Esophagus (tissue), 2 donors: ENCODE results near the gene LEFTY2. TPM values are rescaled to one million over a fixed set of nuclear protein-coding genes. Genes with fewer than 3 reads are reported as not detected.

Source experiments
- H3K27ac ChIP-seq, 2 donors: one replicate each; pipeline ENCODE4 v1.5.1; 2013; ENCODE audit warnings: low read depth in 2 of 2, mild to moderate bottlenecking in 2 of 2, inconsistent platforms in 1 of 2, low read length in 1 of 2, moderate library complexity in 1 of 2
- H3K27me3 ChIP-seq, 2 donors: one replicate each; pipeline ENCODE4 v1.6.1; 2013; ENCODE audit warnings: low read length in 2 of 2, control low read depth in 1 of 2, mild to moderate bottlenecking in 1 of 2; ENCODE audit not compliant: insufficient read depth in 2 of 2, control insufficient read depth in 1 of 2
- H3K36me3 ChIP-seq, 2 donors: one replicate each; pipeline ENCODE4 v1.6.1; 2013; ENCODE audit warnings: low read length in 1 of 2; ENCODE audit not compliant: control insufficient read depth in 2 of 2, insufficient read depth in 2 of 2
- H3K4me1 ChIP-seq, 2 donors: one replicate each; pipeline ENCODE4 v1.6.1; 2013; ENCODE audit warnings: low read length in 1 of 2; ENCODE audit not compliant: control insufficient read depth in 2 of 2, insufficient read depth in 2 of 2
- H3K4me3 ChIP-seq, 2 donors: one replicate each; pipeline ENCODE4 v1.5.1; 2013; ENCODE audit warnings: low read length in 2 of 2, mild to moderate bottlenecking in 2 of 2, low read depth in 1 of 2, moderate library complexity in 1 of 2
- H3K9me3 ChIP-seq, 2 donors: one replicate each; pipeline ENCODE4 v1.6.1; 2013; ENCODE audit warnings: mild to moderate bottlenecking in 2 of 2, low read depth in 1 of 2, low read length in 1 of 2, moderate library complexity in 1 of 2; ENCODE audit not compliant: control insufficient read depth in 2 of 2, insufficient read depth in 1 of 2
- WGBS, 2 donors: extraction: QIAGEN DNeasy Blood & Tissue Kit; methylation state at CpG; one replicate each; pipeline ENCODE4 v1.1.7; 2013; 5-methylcytosine and 5-hydroxymethylcytosine counted together
- polyA plus RNA-seq, 2 donors: library from polyadenylated mRNA; stranded (reverse); fragments of 200-250 nt; gene quantifications; one replicate each; pipeline ENCODE4 v1.2.3, GENCODE V29; 2013
- donor health status: healthy with polysubstance abuse.
- donor health status: Bipolar disorder and iron deficiency.

The LEFTY2 gene
- polyA plus RNA-seq, 2 donors = not detected

GRCh38 chr1:225954753-225955152, 13.7 kb upstream of the LEFTY2 start:
- H3K27me3 ChIP-seq = no peaks in the 10 kb centered on the region
- no peaks in the 10 kb centered on the region for H3K36me3 ChIP-seq
- no peak overlapping the region for H3K27ac ChIP-seq
- H3K4me1 ChIP-seq = no peaks in the 10 kb centered on the region
- WGBS, 2 donors = 73 to 76% methylated on average over 1 of the region's 1 CpG
- no peak overlapping the region for H3K4me3 ChIP-seq
- H3K9me3 ChIP-seq = no peaks in the 10 kb centered on the region

DNA sequence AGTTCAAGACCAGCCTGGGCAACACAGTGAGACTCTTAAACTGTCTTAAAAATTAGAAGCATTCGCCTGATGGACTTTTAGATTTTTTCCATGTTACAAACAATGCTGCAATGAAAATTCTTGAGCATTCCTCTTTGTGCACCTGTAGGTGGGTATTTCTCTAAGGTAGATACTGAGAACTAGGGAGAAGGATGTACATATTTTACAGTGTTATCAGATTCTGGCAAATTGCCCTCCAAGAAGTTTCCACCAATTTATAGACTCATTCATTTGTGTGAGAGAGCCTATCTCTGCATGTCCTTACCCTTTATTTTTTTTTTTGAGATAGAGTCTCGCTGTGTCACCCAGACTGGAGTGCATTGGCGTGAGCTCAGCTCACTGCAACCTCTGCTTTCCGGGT, 12.3 kb upstream of the LEFTY2 start:
- Histone ChIP-seq H3K27ac (no peak overlapping the region), H3K4me1 (no peaks in the 10 kb centered on the region), H3K4me3 (no peak overlapping the region), H3K27me3 (no peaks in the 10 kb centered on the region), H3K9me3 (no peaks in the 10 kb centered on the region), H3K36me3 (no peaks in the 10 kb centered on the region)
- 90 to 91% methylated on average over 4 of the region's 4 CpGs for WGBS, 2 donors

DNA sequence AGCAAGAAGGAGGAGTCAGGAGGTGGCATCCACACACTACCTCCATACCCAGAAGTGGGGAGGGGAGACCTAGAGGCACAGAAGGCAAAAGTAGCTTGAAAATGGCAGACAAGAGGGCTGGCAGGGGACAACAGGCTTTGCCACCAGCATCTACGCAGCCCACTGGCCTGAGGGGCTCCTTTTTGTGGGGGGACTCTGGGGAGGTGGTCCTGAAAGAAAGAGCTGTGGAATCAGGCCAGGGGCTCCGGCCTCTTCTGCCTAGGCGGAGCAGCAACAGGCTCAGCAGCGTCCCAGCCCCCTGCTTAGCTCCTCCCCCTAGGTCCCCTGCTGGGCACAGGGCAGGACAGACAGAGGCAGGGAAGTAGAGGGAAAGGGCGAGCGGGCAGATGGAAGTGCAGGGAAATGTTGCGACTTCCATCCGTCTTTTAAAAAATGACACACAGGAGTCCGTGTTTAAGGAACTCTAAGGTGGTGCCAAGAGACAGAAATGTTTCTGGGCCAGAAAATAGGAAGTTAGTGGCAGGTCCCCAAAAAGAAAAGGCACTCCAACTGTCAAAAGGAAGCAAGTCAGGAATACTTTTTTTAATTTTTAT, 10.0 kb upstream of the LEFTY2 start:
- WGBS, 2 donors = 69 to 72% methylated on average over 9 of the region's 9 CpGs
- H3K27ac ChIP-seq = no peak overlapping the region
- H3K36me3 ChIP-seq = peaks cover 0 to under 1% of the 10 kb centered on the region in 2 donors
- no peaks in the 10 kb centered on the region for H3K27me3 ChIP-seq
- peaks cover 0 to under 1% of the 10 kb centered on the region in 2 donors for H3K9me3 ChIP-seq
- no peak overlapping the region for H3K4me3 ChIP-seq
- H3K4me1 ChIP-seq = peaks cover 0 to under 1% of the 10 kb centered on the region in 2 donors

- no peak overlapping the region for H3K4me3 ChIP-seq
- WGBS, 2 donors = 56 to 67% methylated on average over 6 of the region's 6 CpGs
- peaks cover 0 to 8% of the 10 kb centered on the region in 2 donors for H3K36me3 ChIP-seq
- peaks cover 4 to 7% of the 10 kb centered on the region in 2 donors for H3K4me1 ChIP-seq
- no peaks in the 10 kb centered on the region for H3K27me3 ChIP-seq
- H3K9me3 ChIP-seq = peaks cover 0 to 9% of the 10 kb centered on the region in 2 donors
- H3K27ac ChIP-seq = no peak overlapping the region
Observed at GRCh38 chr1:225949041-225949440, 8.0 kb upstream of the LEFTY2 start.

- no peaks in the 10 kb centered on the region for H3K27me3 ChIP-seq
- H3K27ac ChIP-seq = no peak overlapping the region
- peaks cover 0 to 9% of the 10 kb centered on the region in 2 donors for H3K9me3 ChIP-seq
- H3K36me3 ChIP-seq = peaks cover 0 to 8% of the 10 kb centered on the region in 2 donors
- H3K4me3 ChIP-seq = no peak overlapping the region
- H3K4me1 ChIP-seq = peaks cover 4 to 7% of the 10 kb centered on the region in 2 donors
- 94 to 95% methylated on average over 5 of the region's 5 CpGs for WGBS, 2 donors
Observed at GRCh38 chr1:225946803-225947202, 5.8 kb upstream of the LEFTY2 start.

- 74 to 81% methylated on average over 4 of the region's 4 CpGs for WGBS, 2 donors
- Histone ChIP-seq H3K4me3 (peak overlapping the region in 1 of 2 donors; percentile 61), H3K9me3 (peaks cover 0 to 9% of the 10 kb centered on the region in 2 donors), H3K27ac (no peak overlapping the region), H3K4me1 (peaks cover 4 to 7% of the 10 kb centered on the region in 2 donors), H3K36me3 (peaks cover 0 to 8% of the 10 kb centered on the region in 2 donors), H3K27me3 (no peaks in the 10 kb centered on the region)
Observed at GRCh38 chr1:225946082-225946620, 5.1 kb upstream of the LEFTY2 start.

- Histone ChIP-seq H3K27me3 (no peaks in the 10 kb centered on the region), H3K4me3 (peak overlapping the region in 1 of 2 donors; percentile 61), H3K27ac (no peak overlapping the region), H3K36me3 (peaks cover 0 to 8% of the 10 kb centered on the region in 2 donors), H3K9me3 (peaks cover 0 to 9% of the 10 kb centered on the region in 2 donors), H3K4me1 (peaks cover 4 to 7% of the 10 kb centered on the region in 2 donors)
- WGBS, 2 donors = 69 to 86% methylated on average over 4 of the region's 4 CpGs
Observed at GRCh38 chr1:225945564-225945963, 4.5 kb upstream of the LEFTY2 start.

- Histone ChIP-seq H3K27me3 (no peaks in the 10 kb centered on the region), H3K4me1 (peaks cover 4 to 7% of the 10 kb centered on the region in 2 donors), H3K4me3 (no peak overlapping the region), H3K36me3 (peaks cover 0 to 8% of the 10 kb centered on the region in 2 donors), H3K27ac (no peak overlapping the region), H3K9me3 (peaks cover 0 to 9% of the 10 kb centered on the region in 2 donors)
- WGBS, 2 donors = 81 to 83% methylated on average over 7 of the region's 7 CpGs
Observed at GRCh38 chr1:225944951-225945350, 3.9 kb upstream of the LEFTY2 start.

GRCh38 chr1:225944387-225944786, 3.4 kb upstream of the LEFTY2 start:
- Histone ChIP-seq H3K4me1 (peaks cover 4 to 7% of the 10 kb centered on the region in 2 donors), H3K4me3 (no peak overlapping the region), H3K9me3 (peaks cover 0 to 9% of the 10 kb centered on the region in 2 donors), H3K36me3 (peaks cover 0 to 8% of the 10 kb centered on the region in 2 donors), H3K27ac (no peak overlapping the region), H3K27me3 (no peaks in the 10 kb centered on the region)
- WGBS, 2 donors = 50 to 74% methylated on average over 2 of the region's 2 CpGs

DNA sequence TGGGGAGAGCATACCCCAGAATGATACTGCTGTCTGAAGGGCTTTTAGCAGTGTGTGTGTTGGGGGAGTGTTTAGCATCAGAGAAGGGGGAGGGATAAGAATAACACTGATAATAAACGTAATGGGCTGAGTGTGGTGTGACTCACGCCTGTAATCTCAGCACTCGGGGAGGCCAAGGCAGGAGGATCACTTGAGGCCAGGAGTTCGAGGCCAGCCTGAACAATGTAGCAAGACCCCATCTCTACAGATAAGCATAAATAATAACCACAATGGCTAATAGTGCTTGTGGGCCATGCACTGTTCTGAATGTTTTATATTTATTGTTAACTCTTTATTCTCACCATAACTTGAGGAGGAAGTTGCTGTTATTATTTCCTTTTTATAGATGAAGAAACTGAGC, 2.6 kb upstream of the LEFTY2 start:
- no peaks in the 10 kb centered on the region for H3K27me3 ChIP-seq

More for the DNA sequence above, 2.6 kb upstream of the LEFTY2 start:
- Histone ChIP-seq H3K36me3 (peaks cover 0 to 8% of the 10 kb centered on the region in 2 donors), H3K27ac (no peak overlapping the region), H3K9me3 (peaks cover 0 to 9% of the 10 kb centered on the region in 2 donors), H3K4me1 (peaks cover 4 to 9% of the 10 kb centered on the region in 2 donors), H3K4me3 (no peak overlapping the region)
- 84 to 85% methylated on average over 4 of the region's 4 CpGs for WGBS, 2 donors
